NCI-H146 treated with DMSO at 0.1 percent for 48 hours (cell line): ENCODE results near the gene NOL7.

ENCODE experiments used
- DNase-seq: peaks from one replicate; lab custom pipeline; 2025; ENCODE audit not compliant: unreplicated experiment; lab: John Stamatoyannopoulos, UW

The NOL7 gene

DNA sequence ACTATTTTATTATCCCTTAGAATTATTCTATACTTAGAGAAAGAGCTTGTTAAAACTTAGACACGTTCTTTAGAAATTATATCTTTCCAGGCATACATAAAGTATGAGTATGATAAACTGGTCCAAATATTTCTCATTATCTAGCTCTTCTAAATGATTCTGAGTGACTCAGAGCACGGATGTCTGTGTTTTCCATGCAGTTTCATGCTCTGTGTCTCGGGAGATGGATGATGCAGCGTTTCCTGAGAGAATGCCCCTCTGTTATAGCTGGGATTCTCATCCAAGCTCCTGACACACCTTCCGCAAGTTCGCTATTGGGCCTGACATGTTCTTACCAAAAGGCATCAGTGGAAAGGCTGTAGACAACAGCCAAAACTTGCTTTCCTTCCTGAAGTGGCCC, 21.4 kb upstream of the NOL7 start:
- no peak for DNase-seq

DNA sequence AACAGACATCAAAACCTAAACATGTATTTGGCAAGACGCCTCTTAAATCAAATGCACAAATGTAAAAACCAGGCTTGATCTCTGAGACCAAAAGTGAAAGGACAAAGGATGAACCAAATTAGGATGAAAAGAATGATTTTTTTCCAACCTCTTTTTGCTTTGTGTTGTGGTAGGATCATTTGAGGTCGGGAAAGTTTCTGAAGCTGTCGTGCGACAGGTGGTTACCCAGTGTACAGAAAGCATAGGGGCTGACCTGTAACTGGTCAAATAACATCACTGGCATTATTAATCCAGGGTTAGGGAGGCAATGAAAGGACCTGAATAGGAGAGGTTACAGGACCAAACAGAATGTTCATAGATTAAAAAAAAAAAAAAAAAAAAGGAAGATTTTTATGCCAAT, 18.1 kb upstream of the NOL7 start:
- DNase-seq, result no peak

DNA sequence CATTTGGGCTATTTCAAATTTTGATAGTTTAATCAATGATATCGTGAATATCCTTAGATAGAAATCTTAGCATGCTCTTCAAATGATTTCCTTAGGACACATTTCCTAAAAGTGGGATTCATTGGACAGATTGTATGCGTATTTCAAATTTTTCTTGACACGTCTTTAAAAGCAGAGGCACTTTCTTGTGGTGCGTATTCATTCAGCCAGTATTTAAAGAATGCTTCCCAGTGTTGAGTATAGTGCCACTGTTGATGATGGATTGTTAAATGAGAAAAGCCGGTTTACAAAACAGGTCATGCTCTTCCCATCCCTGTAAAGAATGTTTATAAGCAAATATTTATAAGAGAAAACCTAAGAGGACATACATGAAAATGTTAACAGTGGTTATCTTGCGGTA, 15.1 kb upstream of the NOL7 start:
- DNase-seq, result no peak

DNA sequence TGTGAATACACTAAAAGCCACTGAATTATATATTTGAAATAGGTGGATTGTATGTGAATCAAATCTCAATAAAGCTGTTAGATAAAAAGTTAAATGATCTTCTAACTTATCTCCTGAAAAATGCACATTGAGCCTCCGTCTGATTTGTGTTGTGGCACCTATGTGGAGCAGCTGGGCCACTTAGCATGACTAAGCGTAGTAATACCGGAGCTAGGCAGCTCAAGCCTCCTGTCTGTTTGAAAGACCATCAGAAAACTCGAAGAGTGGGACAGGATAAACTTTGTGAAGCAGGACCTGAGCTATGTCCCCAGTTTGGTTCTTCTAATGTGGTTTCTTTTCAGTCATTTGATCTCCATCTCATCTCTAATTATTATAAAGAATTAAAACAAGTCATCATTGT, 11.0 kb upstream of the NOL7 start:
- no peak for DNase-seq

DNA sequence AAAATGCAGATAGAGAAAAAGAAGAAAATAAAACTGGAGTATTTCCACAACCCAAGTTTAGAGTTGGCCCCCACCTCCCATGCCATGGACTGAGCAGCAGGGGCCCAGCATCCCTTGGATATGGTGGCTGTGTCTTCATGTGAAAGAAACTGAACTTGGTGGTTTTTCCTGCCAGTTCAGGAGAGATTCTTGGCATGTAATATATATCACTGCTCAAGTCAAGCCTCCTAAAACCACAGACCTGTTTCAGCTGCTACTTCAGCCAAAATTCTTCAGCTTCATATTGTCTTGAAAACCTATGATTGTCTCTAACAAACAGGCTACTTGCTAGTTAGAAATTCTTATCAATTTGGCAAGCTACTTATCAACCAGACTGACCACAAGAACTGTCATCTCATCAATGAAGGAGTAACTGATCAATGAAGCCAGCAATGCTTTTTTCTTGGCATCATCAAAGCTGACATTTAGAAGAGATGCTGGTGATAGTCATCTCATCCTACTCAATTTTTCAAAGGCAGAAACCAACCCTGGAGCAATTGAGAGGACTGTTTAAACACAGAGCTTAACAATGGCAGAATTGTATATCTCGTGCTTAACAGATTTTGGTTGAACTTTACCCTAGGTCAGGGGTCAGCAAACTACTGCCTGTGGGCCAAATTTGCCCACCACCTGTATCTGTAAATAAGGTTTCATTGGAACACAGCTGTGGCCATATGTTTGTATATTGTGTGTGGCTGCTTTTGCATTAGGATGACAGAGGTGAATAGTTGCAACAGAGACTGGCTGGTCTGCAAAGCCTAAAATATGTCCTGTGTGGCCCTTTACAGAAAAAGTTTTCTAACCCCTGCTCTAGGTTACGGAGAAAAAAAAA, 10.4 kb upstream of the NOL7 start:
- DNase-seq, result no peak

DNA sequence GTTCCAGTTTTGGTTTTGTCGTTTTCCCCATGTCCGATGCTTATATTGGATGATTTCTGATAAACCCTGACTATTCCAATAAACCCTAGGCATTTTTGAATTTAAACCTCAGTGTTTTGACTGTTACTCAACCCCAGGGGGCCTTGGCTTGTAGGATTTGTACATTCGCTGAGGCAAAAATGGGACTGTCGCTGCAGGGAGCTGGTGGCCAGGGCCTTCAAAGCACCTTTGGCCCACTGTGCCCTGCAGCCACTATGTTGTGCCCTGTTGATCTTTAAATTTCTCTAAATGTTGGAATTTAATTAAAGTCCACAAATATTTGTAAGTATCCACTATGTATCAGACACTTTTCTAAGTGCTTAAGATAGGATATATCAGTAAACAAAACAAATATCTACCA, 9.5 kb upstream of the NOL7 start:
- DNase-seq, result no peak

DNA sequence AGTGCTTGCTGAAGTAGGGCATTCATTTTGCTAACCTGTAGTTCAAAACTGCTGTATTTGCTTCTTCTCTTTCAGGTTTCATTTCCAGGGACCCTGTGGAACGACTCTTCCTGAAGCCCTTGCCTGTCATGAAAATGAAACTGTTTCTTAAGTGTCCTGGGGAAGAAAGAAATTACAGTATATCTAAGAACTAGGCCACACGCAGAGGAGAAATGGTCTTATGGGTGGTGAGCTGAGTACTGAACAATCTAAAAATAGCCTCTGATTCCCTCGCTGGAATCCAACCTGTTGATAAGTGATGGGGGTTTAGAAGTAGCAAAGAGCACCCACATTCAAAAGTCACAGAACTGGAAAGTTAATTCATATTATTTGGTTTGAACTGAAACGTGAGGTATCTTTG, 3.4 kb upstream of the NOL7 start:
- no peak for DNase-seq

DNA sequence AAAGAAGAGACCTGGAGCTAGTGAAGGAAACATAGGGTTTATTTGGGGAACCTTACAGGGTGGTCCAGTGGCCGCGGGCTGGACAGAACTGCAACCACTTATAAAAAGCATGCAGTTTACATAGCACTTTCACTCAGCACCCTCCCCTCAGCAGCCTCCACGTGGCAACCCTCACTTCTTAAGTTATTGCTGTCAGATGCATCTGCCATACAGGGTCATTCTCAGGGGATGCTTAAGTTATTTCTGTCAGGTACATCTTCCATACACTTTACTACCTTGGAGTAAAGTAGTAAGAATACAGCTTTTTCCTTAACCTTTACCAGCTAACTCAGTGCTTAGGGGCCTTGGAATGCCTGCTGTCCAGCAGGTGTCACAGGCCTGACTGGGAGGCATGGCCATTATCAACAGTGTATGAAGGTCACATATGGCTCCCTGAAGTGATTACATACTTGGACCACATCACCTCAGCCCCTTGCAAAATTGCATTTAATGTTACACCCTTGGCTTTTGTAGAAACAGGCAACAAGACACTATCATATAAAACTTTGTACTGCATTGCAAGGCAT, 2.0 kb upstream of the NOL7 start:
- DNase-seq, result no peak

DNA sequence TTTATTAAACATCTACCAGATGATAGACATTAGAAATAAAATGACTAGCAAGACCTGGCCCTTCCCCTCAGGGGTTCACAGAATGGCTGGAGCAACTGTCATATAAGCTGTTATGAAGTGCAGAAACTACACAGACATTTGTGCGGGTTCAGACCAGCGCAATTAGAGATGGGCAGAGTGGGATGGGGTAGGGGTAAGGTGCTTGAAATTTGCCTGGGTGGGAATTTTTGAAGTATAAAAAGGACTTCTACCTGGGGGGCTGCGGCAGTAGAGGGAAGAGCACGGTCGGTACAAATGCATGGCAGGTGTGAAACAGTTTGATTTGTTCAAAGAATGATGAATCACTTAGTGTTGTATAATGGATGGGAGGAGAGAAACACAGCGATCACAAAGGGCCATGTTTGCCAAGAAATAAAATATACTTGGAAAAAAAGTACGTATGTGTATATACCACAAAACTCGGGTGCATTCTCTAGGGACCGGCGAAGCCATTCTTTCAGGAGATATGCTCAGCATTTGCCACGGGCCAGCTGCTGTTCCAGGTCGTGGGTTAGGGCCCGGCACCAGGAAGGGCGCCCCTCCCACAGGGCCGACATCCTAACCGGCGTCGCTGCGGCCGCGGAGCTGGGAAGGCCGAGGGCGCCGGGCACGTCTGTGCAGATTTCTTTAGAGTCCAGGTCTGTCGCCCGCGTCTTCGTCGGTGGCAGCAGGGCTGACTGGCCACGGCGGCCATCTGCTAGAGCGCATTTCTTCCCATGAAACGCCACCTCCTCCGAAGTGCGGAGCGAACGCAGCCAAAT, 809 bp upstream of the NOL7 start:
- peak; percentile 47 for DNase-seq

DNA sequence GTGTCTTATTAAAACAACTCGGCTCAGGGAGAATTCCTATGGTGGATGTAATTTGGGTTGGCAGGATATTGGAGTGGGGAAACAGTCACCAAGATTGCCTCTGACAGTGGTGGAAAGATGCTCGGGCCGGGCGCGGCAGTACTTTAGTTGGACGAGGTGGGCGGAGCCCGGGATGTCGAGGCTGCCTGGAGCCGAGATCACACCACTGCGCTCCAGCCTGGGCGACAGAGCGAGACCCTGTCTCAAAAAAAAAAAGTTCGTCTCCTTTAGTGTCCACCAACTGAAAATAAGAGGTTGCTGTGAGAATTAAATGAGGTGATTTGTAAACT, 621 bp downstream of the NOL7 start:
- DNase-seq, result peak; percentile 22

DNA sequence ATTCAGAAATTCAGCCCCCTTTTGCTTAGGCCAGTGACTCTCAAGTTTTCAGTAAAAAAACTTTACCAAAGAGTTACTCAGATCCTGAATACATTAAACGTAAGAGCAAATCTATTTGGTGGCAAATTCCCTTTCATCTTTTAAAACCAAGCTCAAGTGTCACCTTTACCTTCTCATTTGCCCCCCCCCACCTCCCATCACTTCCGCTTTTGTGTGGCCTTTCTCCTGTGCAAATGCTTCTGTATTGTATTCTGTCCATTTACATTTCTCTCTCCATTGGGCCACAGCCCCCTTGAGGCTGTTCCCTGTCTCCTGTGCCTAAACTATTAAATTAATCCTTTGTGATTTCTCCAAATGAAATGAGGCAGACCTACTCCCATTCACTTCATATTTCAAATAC, 1.9 kb downstream of the NOL7 start:
- DNase-seq, result no peak

DNA sequence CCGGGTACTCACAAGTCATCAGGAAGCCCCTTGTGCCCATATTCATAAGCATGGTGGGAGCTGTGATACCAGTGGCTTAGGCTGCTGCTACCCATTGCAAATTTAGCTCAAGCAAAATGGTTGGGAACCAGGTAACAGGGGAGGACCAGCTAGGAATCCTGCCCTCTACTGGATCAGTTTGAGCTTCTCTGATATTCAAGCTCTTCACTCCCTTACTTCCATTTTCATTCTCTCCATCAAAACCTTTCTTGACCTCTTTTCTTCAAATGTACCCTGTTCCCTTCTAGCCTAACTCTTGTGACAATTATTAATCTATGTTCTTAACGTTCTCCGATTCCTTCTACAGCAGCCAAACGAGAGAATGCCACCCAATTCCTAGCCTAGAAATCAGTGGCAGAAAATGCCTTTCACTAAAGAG, 9.7 kb downstream of the NOL7 start:
- no peak for DNase-seq

DNA sequence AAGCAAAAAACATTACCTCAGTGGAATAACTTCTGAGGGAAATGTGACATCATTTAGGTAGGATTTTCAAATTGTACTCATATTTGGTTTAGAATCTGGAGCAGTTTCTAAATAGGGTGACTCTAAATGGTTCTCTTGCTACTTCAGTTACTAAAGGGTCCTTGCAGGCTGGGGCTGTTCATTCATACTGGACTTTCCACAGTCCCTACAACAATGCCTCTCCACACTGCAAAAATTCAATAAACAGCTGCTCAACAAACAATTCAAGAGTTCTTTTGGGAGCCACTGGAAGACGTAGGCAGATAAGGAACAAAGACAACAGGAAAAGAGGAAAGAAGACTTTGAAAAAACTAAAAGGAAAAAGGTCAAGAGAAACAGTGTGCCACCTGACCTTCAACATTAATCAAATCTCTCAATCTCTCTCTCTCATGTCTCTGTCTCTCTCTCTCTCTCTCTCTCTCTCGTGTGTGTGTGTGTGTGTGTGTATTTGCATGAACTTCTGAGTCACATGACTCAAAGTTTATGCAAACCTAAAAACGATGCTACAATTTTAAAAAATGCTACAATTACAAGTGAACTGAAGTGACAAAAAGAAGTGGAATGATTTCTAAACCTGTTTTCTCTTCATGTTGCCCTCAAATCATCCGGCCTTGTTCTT, 14.5 kb downstream of the NOL7 start:
- DNase-seq, result no peak

DNA sequence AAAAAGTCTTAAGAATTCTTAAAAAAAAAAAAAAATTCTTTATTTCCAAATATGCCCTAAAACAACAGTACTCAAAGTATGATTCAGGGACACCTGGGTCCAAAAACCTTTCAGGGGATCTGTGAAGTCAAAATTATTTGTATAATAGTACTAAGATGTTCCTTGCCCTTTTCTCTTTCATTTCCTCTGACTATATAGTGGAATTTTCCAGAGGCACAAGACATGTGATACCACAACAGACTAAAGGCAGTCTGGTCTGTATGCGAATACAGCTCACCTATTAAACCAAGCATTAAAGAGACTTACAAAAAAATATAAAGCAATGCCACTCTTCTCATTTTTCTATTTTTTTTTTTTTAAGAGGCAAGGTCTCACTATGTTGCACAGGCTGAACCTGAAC, 15.4 kb downstream of the NOL7 start:
- no peak for DNase-seq

DNA sequence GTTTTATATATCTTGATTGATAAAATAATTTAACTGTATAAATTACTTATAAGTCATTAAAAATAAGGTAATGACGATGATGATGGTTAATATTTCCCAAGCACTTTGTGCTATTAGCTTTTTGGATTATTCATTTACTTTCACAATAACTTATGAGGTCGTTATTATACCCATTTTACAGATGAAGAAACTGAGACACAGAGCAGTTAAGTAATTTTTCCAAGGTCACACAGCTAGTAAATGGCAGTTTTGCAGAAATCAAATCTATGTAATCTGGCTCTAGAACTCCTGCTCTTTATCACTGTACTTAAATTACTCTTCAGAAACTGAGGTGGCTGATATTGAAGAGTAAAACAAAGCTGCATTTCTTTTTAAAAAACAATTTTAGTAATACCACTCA, 18.2 kb downstream of the NOL7 start:
- no peak for DNase-seq

DNA sequence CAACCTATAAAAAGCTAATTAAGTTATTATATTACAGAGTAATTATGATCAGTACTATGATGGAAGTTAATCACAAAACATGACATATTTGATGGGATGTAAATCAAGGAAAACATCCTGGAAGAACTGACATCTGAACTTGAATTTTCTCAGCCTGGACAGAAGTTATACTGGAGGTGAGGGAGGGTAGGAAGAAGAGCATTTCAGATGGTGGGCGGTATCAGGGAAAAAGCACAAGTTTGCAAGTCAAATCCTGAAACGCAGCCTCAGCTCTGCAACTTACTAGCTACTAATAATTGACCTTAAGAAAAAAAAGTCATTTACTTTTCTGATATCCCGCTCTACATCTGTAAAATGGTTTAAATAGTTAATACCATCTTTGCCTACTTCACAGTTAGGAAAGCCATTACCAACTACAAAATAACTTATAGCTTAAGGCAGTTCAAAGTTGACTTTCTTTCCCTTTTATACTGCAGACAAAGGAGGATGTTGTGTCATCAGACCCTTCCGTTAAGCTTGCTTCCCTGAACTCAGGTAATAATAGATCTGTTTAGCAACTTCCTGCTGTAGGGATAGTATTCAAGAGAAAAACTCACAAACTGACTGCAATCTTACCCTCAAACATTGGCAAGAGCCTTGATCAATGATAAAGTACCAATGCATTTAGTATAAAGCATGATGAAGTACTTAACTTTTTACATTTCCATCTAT, 21.0 kb downstream of the NOL7 start:
- DNase-seq, result no peak

DNA sequence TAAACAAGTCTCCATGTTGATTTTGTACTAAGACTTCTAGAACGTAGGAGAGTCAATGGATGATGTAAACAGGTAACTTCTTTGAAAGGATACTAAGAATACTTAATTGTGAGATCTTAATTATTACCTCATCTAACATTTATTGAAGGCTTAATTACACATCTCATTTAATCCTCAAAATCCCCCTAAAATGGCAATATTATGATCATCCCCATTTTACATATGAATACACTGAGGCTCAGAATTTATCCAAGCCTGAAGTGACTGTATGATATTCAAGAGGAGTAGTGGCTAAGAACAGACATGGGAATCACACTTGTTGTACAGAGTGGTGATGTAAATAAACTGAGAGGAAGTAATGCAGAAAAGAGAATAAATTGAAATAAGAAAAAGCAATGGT, 22.9 kb downstream of the NOL7 start:
- DNase-seq, result no peak

DNA sequence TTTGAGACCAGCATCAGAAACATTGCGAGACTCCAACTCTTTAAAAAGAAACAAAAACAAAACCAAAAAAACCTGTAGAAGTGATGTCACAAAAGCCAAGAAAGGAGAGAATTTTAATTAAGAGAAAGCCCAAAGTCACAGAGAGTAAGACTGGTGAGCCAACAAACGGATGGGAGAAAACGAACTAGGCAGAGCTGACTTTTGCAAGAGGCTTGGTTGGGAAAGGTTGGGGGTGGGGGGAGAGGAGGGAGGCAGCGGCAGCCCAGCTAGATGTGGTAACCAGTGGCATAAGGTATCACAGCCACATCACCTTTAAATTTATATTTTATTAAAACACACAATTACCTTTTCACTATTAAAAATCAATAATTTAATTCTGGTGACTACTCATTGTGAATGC, 23.5 kb downstream of the NOL7 start:
- no peak for DNase-seq

DNA sequence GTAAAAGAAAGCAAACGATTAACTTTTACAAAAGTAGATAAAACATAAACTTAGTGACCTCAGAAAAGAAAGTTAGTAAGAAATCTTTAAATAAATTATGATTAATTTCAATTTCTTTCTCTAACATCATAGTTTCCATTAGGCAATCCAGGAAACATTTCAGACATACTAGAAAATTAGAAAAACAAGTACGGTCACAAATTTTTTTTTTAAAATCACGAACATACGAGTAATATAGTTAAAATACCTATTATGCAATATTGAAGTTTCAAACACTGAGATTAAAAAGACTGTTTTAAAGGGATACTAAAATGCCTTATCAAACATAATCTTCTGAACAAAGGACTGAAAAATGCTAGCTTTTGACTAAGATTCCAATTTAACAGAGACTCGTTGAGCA, 26.2 kb downstream of the NOL7 start:
- no peak for DNase-seq

DNA sequence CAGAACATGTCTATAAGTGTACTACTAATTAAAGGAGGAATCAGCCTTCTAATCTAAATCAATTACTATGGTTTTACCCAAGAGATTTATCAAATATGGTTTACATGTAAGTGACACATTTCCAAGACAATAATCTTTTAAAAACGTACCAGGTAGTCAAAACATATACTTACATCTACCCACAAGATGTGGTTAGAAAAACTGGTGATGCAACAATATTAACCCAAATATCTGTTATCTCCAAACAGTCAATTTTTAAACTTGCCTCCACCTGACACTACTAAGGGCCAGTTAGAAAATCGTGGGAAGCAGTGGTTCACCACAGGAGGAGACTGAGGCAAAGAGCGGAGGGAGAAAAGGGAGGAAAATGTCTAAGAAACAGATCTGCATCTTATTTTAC, 28.0 kb downstream of the NOL7 start:
- no peak for DNase-seq

DNA sequence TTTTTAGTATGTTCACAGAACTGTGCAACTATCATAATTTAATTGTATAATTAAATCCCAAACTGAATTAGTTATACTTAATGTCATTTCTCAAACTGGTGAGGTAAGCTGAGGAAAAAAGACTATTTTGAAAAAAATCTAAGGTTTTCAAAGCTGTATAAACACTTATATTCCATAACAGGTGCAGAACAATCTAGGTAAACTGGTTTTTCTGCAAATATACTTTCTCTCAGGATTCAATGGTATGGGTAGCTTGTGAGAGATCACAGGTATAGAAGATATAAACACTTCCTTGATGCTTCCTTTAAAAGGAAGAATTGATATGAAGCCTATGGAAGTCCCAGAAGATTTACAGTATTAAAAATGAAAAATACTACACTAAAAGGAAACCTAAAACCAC, 33.7 kb downstream of the NOL7 start:
- no peak for DNase-seq
